NCI-H2171 (cell line): ENCODE data around the gene NFIA.
A peak's percentile ranks its signal among the peaks of the same experiment; 100 is the strongest.

ENCODE experiments used
- DNase-seq: peaks from one replicate; lab custom pipeline; 2025; lab: John Stamatoyannopoulos, UW

Gene NFIA

DNA sequence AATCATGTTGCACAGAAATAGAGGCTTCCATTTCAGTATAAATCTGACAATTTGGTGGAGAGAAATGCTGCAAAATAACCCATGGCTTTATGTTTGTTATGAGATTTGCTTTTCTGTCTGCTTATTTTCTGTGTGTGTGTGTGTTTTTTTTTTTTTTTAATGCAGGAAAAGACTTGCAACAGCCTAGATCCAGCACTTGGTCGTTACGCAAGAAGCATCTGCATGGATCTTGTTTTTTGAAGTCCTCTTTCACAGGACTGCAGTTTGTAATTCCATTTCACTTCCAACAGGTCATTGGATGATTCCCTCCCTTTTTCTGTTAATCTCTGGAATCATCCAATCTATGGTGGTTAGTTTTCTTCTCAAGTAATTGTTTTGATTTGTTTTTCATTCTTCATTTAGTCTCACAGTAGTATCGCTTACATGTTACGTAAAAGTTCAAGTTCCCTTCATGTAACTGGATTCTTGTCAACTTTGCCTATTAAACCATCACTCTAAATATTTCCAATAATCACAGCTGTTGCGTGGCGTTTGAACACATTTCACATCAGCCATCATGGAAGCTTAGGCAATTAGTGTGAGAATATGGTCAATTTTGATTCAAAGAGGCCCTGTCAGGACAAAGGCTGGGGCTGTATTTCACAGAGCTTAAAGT lies 312.9 kb downstream of the NFIA start:
- no peak for DNase-seq

DNA sequence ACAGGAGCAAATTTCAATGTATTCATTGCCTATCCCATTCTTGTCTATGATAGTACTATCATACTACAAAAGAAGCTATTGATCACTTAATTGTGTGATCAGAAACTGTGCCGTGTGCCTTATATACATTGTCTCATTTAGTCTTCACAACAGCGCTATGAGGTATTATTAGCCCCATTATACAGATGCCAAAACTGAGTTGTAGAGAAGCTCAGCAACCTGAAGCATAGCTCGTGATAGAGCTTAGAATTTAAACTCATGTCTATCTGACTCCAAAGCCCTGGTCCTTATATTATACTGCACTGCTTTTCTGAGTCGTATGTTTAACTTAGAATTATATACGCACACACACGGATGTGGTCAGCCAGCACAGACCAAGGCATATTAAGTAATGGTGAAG lies 315.1 kb downstream of the NFIA start:
- no peak for DNase-seq

DNA sequence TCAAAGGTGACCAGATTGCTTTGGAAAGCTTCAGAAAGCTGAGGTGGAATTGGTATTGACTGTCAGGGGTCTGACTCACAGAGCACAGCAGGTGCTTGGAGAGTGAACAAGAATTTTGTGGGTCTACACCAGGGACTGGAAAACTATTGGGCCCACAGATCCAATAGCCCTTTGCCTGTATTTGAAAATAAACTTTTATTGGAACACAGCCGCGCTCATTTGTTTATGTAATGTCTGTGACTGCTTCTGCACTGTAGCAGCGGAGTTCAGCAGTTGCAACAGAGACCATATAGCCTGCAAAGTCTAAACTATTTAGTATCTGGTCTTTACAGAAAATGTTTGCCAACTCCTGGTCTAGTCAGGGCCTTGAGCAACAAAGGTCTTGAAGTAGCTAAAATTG lies 315.6 kb downstream of the NFIA start:
- no peak for DNase-seq

DNA sequence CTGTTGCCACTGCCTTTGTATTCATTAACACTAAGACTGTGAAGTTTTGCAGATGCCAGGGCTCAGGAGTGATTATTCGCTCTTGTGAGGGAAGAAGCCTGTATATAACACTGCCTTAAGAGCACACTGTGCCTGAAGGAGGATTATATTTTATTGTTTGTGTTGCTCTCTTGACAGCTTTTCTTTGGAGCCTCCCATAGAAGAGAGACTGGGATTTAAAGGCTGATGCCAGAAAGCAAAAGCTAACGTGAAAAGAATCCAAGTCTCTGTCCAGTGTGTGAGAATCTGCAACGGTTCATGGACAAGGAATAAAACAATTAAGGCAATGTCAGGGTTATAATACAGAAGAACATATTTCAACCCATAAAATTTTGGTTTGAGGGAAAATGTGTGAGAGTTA lies 316.8 kb downstream of the NFIA start:
- no peak for DNase-seq

DNA sequence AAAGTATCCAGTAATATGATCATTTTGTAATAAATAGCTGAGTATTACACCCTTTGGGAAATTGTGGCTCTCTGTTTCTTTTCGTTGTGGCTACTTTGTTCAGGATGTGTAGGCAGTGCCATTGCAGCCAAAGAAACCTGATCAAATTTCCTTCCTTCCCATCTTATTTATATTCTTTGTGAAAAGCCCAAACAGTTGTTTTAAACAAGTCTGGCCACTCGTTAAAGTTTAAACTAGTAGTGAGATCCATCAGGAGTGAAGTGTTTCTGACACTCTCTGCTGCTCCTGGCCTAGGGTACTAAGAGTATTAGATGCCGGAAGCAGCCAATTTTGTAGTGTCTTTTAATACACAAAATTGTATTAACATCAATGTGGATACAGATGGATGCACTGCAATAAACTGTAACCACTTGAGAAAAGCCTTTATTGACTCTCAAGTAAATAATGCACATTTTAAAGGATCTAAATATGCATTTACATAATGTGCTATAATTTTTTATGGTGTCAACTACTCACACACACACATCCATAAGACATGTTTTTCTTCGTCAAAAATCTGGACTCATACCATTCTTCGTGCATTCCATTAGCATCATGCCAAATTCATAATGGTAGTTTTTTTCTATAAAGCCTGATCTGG lies 317.9 kb downstream of the NFIA start:
- no peak for DNase-seq

DNA sequence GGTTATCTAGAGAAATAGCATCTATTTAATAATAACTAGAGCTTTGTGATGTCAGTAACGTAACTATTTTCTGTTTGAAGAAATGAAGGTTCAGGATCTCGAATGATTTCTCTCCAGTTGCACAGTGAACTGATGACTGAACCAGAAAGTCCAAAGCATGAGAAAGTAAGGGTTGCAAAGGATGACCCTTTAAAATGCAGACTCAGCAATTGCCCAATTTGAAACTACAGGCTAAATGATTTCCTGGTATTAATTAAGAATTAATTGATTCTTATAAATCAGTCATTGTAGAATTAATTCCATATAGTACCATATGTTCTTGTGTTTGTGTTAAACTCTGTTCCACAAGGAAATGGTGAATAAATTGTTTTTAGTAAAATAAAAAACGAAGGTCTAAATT lies 318.6 kb downstream of the NFIA start:
- DNase-seq: no peak

DNA sequence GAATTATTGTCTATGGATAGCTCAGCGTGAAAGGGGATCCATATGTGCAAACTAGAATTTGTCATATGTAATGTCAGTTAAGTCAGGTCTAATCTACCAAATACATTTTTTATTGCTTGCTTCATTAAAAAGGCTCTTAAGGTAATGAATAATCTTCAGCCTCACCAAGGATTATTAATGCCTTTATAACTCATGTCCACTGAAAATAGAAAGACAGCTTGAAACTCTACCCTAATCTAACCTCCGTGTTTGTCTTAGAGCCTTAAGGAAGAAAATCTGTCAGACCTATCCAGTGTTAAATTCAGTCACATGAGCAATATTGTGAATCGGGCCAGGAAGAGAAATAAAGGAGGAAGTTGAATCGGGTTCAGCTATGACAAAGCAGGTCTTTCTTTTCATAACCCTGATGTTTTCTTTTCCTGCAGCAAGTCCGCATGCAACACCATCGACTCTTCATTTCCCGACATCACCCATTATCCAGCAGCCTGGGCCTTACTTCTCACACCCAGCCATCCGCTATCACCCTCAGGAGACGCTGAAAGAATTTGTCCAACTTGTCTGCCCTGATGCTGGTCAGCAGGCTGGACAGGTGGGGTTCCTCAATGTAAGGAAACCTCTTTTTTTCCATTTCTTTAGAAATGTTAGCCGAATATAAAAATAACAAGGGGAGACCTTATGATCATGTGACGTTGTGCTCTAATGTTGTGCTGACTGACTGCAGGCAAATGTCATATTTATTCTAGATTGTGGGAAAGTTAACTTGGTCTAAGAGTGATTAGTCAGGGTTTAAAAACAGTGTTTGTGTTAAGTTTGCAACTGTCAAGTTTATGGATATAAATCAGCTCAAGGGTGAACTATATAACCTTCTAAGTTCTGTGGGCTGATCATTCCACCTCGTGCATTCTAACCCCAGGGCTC lies 321.6 kb downstream of the NFIA start:
- DNase-seq: no peak

DNA sequence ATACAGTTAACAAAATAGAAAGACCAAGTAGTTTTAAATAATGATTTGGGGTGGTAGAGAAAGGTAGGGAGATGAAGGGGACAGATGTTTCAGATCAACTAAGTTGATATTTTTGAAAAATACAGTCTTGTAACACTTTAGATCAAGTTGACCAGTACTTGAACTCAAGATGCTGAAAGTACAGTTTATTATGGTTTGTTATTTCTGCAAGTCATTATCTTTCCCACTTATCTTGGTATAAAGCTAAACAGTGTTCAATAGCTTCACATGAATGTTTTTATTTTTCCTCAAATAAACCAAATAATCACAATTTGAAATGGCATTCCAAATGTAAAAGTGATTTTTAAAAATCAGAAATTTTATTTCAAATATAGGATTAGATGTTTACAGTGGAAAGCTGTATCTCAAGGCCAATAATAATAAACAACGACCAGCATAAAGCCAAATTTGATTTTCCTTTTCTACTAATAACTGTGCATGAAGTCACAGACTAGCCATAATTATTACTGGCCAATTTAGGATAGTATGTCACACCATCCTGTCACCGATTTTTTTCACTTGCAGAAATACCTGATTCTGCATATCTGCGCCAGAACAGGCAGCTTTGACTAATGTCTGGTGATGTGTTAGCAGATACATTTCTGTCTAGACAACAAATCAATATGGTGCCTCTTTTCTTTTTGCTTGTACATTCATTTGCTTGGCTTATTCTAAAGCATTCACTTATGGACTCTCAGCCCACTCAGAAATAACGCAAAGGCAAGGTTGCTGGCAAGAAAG lies 322.4 kb downstream of the NFIA start:
- DNase-seq: no peak

DNA sequence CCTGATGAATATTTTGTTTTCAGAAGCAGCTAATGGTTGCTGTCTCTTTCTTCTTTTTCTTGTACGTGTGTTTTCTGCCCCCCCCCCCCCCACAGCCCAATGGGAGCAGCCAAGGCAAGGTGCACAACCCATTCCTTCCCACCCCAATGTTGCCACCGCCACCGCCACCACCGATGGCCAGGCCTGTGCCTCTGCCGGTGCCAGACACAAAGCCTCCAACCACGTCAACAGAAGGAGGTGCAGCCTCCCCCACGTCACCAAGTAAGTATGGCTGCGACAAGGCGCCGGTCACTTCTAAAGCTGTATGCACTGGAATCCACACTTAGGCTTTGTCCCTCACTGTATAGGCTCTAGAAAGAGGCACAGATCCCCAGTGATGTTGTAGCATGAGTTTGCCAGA lies 324.1 kb downstream of the NFIA start:
- no peak for DNase-seq

DNA sequence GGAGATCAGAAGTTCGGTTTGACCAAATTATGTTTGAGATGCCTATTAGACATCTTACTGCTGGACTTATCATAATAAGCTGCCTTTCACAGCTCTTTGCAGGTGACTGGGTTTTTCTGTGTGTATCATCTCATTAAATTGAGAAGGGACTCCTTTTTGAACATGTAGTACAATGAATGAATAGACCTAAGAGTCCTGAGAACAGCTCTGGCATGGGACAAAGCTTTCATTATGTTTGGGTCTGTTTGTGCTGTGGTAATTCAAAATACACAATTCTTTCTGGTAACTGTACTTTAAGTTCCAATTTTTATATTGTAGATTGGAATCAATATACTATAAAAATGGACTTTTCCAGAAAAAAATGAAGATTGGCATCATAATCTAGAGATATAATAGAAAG lies 330.2 kb downstream of the NFIA start:
- no peak for DNase-seq

DNA sequence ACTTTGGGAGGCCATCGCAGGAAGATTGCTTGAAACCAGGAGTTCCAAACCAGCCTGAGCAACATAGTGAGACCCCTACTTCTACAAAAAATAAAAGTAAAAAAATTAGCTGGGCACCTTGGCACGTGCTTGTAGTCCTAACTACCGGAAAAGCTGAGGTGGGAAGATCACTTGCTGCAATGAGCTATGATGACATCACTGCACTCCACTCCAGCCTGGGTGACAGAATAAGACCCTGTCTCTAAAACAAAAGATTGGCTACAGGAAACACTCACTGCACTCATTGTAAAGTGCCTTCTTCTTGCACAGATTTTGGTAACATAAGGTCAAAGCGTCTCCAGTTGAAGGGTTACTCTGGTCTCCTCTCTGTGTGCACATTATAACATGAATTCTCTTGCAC lies 336.8 kb downstream of the NFIA start:
- DNase-seq: no peak

DNA sequence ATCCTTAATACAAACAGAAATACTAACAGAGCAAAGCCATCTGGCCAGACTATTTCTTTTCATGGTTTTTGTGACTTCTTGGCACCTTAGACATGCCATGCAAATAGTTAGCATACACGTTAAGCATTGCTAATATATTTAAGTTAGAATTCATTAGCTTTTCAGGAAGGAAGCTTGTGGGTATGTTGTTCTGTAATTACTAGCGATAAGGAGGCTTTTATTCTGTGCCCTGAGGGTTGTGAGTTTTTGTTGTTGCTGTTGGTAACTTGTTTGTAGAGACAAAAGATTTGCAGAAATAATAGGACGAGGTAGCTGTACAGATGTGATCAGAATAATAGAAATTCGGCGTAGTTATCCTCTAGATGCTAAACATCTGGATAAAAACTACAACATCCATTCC lies 337.3 kb downstream of the NFIA start:
- DNase-seq: no peak

DNA sequence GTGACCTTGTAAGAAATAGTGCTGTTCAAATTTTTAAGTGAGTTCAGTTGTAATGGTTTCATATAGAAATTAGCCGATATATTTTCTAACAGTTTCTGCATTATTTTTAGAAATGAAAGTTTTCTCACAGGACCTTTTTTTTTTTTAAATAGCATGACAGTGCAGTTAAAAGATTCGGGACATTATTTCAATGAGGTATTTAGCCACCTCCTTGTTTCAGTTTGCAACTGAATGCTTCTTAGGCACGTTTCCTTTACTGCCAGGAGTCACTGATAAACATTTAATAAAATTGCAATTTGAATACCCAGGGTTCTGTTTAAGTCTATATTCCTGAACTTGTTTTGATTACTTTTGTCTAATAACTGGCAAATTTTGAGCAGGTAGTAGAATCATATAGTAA lies 337.9 kb downstream of the NFIA start:
- no peak for DNase-seq

DNA sequence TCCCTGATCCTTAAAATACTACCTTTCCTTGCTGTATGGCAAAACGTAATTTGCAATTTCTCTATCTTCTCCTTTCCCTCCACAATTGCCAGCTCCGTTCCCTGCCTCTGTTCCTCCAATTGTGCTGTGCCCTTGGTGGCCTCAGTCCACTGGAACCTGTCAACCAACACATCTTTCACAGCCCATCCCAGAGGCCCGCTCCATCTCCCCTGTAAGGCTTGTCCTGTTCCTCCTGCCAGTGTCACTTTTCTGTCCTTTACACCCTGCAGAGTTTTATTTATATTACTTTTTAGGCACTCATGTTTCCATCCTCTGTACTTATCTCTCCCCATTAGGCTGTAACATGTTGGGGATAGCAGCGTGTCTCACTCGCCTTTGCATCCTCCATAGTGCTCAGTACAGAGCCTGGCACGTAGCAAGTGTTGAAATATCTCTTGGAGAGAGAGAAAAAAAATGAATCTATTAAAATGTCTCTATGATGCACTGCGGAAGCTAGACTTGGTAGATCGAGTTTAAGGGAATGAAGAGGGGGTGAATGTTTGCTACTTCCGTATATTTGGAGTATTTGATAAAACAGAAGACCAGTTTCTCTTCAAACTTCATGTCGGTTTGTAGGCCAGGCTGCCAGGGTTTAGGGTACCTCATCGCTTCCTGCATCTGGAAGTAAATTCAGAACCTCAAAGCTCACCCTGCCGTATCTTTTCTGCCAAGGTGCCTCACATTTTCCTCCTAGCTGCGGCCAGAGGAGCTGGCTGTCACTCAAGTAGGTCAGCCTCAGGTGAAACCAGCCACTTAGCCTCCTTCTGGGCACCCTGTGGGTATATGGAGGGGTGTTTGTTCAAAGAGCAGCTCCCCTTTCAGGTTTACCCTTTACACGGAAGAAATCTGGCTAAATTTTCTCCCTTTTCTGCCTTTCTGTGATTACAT lies 338.8 kb downstream of the NFIA start:
- DNase-seq: no peak

DNA sequence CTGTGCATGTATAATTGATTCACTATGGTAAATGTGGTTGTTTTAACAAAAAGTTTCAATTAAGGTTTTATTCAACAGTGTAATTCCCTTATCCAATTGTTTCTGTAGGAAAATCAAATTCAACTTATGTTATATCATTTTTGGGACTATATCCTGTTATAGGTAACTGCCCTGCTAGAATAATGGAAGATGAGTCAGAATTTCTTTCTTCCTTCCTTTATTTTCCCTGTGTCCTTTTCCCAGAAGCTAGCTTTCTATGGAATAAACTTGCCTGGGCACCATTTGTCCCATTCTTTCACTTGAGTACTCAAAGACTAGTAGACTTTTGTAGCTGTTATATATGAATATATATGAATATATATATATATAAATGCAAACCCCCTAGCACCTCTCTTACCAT lies 341.3 kb downstream of the NFIA start:
- DNase-seq: no peak

DNA sequence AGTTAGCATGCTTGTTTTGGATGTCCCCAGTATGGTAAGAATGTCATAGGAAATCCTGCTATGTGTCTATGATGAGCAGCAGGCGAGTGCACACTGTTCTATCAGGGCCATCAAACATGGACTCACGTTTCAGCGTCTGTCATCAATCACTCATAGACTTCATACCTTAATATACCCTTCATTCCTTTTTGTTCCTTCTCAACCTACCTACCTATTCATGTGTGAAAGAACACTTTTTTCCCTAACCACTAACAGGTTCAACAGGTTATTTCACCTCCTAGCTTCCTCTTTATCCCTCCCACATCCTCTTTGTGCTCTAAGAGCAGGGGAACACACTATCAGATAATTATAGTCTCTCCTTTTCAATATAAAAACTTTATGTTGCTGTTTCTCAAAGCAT lies 342.0 kb downstream of the NFIA start:
- DNase-seq: peak; percentile 23

DNA sequence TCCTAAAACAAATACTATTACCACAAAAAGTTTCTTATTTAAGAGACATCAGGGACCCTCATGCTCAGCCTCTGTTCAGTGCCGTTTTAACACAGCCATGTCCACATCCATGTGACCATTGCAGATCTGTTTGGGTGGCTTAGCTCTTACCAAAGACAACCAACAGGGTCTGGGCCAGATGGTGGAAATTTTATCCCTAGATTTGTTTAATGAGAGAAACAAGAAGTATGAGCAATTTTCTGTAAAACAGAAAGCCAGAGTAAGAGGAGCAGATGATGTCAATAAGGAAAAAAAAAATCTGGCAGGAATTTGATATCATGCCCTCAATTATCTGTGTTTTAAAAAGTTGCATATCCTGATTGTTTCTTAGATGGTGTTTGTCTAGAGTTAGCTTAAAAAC lies 342.7 kb downstream of the NFIA start:
- DNase-seq: peak; percentile 72

DNA sequence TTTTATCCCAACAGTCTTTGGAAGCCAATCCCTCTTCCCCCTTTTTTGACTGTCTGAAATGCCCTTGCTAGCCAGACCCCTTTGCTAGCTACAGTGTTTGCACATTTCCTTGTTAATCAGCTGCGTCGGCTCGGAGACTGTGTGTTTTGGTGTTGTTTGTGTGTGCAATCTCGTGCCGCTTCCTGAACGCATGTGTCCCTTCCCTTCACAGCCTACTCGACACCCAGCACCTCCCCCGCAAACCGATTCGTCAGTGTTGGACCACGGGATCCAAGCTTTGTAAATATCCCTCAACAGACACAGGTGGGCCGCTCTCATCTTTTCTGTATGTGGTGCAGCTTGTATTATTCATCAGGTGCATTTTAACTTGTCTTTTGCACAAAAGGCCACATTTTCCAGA lies 343.9 kb downstream of the NFIA start:
- no peak for DNase-seq

DNA sequence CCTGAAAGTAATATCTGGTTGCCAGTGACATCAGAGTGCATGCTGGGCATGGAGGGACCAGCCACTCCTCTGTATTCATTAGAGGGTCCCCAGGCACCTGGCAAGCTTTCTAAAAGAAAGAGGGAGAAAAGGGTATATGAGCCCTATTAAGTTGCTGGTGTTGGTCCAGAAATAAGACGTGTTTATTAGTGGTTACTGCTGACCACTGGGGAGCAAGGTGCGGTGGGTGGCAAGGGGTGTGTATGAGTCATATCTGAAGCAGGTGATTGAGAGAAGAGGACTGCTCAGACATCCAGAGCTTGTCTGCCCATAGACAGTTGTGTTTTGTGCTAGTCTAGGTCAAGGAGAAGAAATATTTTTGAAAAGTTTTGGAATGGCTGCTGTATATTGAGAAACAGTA lies 344.5 kb downstream of the NFIA start:
- no peak for DNase-seq

DNA sequence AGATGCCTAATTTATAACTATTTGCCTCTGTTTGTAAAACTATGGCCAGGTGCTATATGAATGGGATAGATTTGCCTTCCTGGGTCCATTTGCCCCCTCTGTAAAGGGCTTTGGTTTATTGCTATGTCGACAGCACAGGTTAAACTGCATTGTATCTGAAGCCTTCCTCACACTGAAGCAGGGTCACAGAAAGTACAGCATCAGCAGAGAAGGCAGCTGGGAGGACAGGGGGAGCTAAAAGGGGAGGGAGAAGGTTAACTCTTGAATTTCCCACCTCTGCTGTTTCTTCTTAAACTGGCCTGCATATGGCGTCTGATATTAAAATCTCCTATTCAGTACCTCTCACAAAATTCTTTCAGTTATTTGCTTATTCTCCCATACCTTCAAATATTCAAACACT lies 345.1 kb downstream of the NFIA start:
- peak; percentile 9 for DNase-seq

DNA sequence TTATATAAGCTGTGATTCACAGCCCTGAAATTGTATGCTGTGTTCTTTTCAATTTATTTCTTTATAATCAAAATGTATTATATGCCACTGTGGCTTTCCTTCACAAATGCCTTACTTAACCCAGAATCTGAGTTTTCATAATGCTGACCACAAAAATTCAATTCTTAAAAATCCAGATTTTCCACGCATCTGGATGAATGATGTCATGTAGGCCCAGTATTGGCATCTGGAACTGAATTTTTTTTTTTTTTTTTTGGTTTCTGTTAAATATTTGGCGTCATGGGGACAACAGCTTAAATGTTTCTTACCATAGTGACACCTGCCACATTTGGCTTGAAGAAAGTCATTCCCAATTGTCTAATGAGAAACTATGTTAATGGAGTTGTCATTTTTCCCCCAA lies 345.8 kb downstream of the NFIA start:
- no peak for DNase-seq
